Stomach (tissue), 9 donors: Measurements from ENCODE around the gene MFSD6L. TPM values are rescaled to one million over a fixed set of nuclear protein-coding genes. Genes with fewer than 3 reads are reported as not detected.

Source experiments
- DNase-seq, 2 donors: peaks; one replicate each; pipeline versions ENCODE4 v3.0.0 to v3.0.0-alpha.2; 2013 to 2019
- H3K27ac ChIP-seq, 5 donors: fragments of 200-600 bp in 4 of 5; sonication (generic) in 4 of 5; one replicate each; pipeline ENCODE4 v1.5.1; 2013 to 2019; ENCODE audit warnings: mild to moderate bottlenecking in 1 of 5, moderate library complexity in 1 of 5
- H3K27me3 ChIP-seq, 3 donors: fragments of 200-600 bp; sonication (generic); one replicate each; pipeline ENCODE4 v1.5.1; 2017 to 2019; ENCODE audit warnings: mixed run types in 1 of 3
- H3K36me3 ChIP-seq, 4 donors: fragments of 200-600 bp; sonication (generic); 1 replicate in 3 of 4; 2 replicates in 1 of 4; pipeline ENCODE4 v1.5.1; 2016 to 2019
- H3K4me1 ChIP-seq, 4 donors: fragments of 200-600 bp; sonication (generic); one replicate each; pipeline ENCODE4 v1.5.1; 2016 to 2019
- H3K4me3 ChIP-seq, 4 donors: fragments of 200-600 bp; sonication (generic) in 3 of 4; one replicate each; pipeline ENCODE4 v1.5.1; 2016 to 2019; ENCODE audit warnings: mild to moderate bottlenecking in 1 of 4
- H3K9me3 ChIP-seq, 4 donors: fragments of 200-600 bp; sonication (generic); one replicate each; pipeline ENCODE4 v1.5.1; 2016 to 2019
- CTCF ChIP-seq, 7 experiments: fragments of 450-650 bp in 4 of 7; fragments of 200-600 bp in 3 of 7; sonication (generic) in 3 of 7; IDR thresholded peaks; one replicate each; pipeline ENCODE4 v1.5.1; 2016 to 2019; ENCODE audit warnings: antibody characterized with exemption in 7 of 7, control low read depth in 2 of 7, mild to moderate bottlenecking in 1 of 7
- EP300 ChIP-seq: sonication (generic); formaldehyde crosslinking; IDR thresholded peaks from one replicate; pipeline ENCODE4 v1.6.1; 2017; ENCODE audit warnings: antibody characterized with exemption
- POLR2A ChIP-seq, 4 donors: fragments of 450-650 bp; IDR thresholded peaks; one replicate each; pipeline ENCODE4 v1.6.1; 2016; ENCODE audit warnings: antibody characterized with exemption in 4 of 4, control low read depth in 2 of 4, mild to moderate bottlenecking in 1 of 4, moderate library complexity in 1 of 4
- POLR2AphosphoS5 ChIP-seq, 3 donors: sonication (generic); formaldehyde crosslinking; IDR thresholded peaks; one replicate each; pipeline ENCODE4 v1.6.1; 2016; ENCODE audit warnings: antibody characterized with exemption in 3 of 3
- WGBS, 5 donors: extraction: QIAGEN DNeasy Blood & Tissue Kit in 3 of 5; methylation state at CpG; one replicate each; pipeline versions ENCODE4 v1.1.5 to v1.1.7; 2013 to 2018; 5-methylcytosine and 5-hydroxymethylcytosine counted together
- intact Hi-C: fragments of 100-400 bp; cut with DNase I; formaldehyde crosslinking; loops from one replicate; pipeline ENCODE4 v1.15.1; 2023; ENCODE audit warnings: low total_unique reads
- polyA plus RNA-seq, 3 donors: library from polyadenylated mRNA; stranded (reverse); fragments of 200-250 nt; gene quantifications; one replicate each; pipeline ENCODE4 v1.2.3, GENCODE V29; 2013
- total RNA-seq, 5 donors: library from RNA; depleted of rRNA; stranded (reverse); fragments of >200 nt; gene quantifications; one replicate each; pipeline versions ENCODE4 v1.1.0 to v1.2.3, GENCODE V29; 2014 to 2016
- donor health status: healthy with polysubstance abuse.
- donor health status: Bipolar disorder and iron deficiency.
- donor health status: healthy.

Gene MFSD6L
- total and polyA plus RNA-seq, 8 donors, result 0.76 to 22.6 (median 4.5) TPM; not detected in 2

GRCh38 chr17:8776248-8776647, 22.9 kb downstream of the MFSD6L start:
- peaks cover 0 to 19% (median 0%) of the 10 kb centered on the region in 3 donors for H3K27me3 ChIP-seq
- H3K4me3 ChIP-seq, result no peak overlapping the region
- TF ChIP-seq POLR2AphosphoS5 (IDR thresholded peaks at IDR 0.05) (no peak), EP300 (no peak), POLR2A (IDR thresholded peaks at IDR 0.05) (no peak), CTCF (IDR thresholded peaks at IDR 0.05) (no peak)
- intact Hi-C loops, result no loop called here
- no peak for DNase-seq
- H3K27ac ChIP-seq, result no peak overlapping the region
- H3K36me3 ChIP-seq, result no peaks in the 10 kb centered on the region
- H3K9me3 ChIP-seq, result no peaks in the 10 kb centered on the region
- H3K4me1 ChIP-seq, result no peaks in the 10 kb centered on the region

GRCh38 chr17:8766731-8767130, 32.4 kb downstream of the MFSD6L start:
- H3K27ac ChIP-seq, result no peak overlapping the region
- no peaks in the 10 kb centered on the region for H3K4me1 ChIP-seq
- H3K4me3 ChIP-seq, result no peak overlapping the region
- DNase-seq, result no peak
- peaks cover 0 to 10% (median 0%) of the 10 kb centered on the region in 3 donors for H3K27me3 ChIP-seq
- intact Hi-C loops, result no loop called here
- TF ChIP-seq CTCF (IDR thresholded peaks at IDR 0.05) (no peak), EP300 (no peak), POLR2A (IDR thresholded peaks at IDR 0.05) (no peak)
- no peaks in the 10 kb centered on the region for H3K9me3 ChIP-seq
- 86 to 94% (median 89%) methylated on average over 2 of the region's 2 CpGs for WGBS, 5 donors
- no peaks in the 10 kb centered on the region for H3K36me3 ChIP-seq

GRCh38 chr17:8762012-8762411, 37.2 kb downstream of the MFSD6L start:
- Histone ChIP-seq H3K27me3 (no peaks in the 10 kb centered on the region), H3K4me3 (no peak overlapping the region), H3K27ac (no peak overlapping the region), H3K36me3 (no peaks in the 10 kb centered on the region), H3K9me3 (no peaks in the 10 kb centered on the region), H3K4me1 (no peaks in the 10 kb centered on the region)
- no peak for TF ChIP-seq CTCF (IDR thresholded peaks at IDR 0.05)
- TF ChIP-seq EP300, result no peak
- no peak for TF ChIP-seq POLR2AphosphoS5 (IDR thresholded peaks at IDR 0.05)
- TF ChIP-seq POLR2A (IDR thresholded peaks at IDR 0.05), result no peak
- intact Hi-C loops, result no loop called here
- 82 to 87% (median 85%) methylated on average over 8 of the region's 8 CpGs for WGBS, 5 donors
- DNase-seq, result no peak

- H3K4me1 ChIP-seq, result no peaks in the 10 kb centered on the region
- TF ChIP-seq POLR2A (IDR thresholded peaks at IDR 0.05) (no peak), CTCF (IDR thresholded peaks at IDR 0.05) (no peak), POLR2AphosphoS5 (IDR thresholded peaks at IDR 0.05) (no peak), EP300 (no peak)
- no peak within 1 kb of the TSS for H3K27ac ChIP-seq
- no peak for DNase-seq
- no peaks in the 10 kb centered on the region for H3K9me3 ChIP-seq
- intact Hi-C loops, result no loop called here
- no peaks in the 10 kb centered on the region for H3K36me3 ChIP-seq
- H3K4me3 ChIP-seq, result no peak within 1 kb of the TSS
- peaks cover 0 to 23% (median 0%) of the 10 kb centered on the region in 3 donors for H3K27me3 ChIP-seq
- WGBS, 5 donors, result 86 to 93% (median 91%) methylated on average over 15 of the region's 15 CpGs
Measured at GRCh38 chr17:8758137-8758596, 41.0 kb downstream of the MFSD6L start, which contains the start of gene SPDYE4. SPDYE4 (minus strand) TSS chr17:8758546; CDS start chr17:8758382, 164 bp downstream.
